Motor neuron (in vitro differentiated cells): Measurements from ENCODE around the gene MPP4. TPM values are rescaled to one million over a fixed set of nuclear protein-coding genes. Genes with fewer than 3 reads are reported as not detected.
A peak's percentile ranks its signal among the peaks of the same experiment; 100 is the strongest.
"Not testable (repeated sequence)": the region's sequence is repeated elsewhere in the genome, so short reads cannot be mapped to it uniquely, and the experiment has no call there.

ENCODE experiments used
- ATAC-seq, 8 experiments: fragments of 200-7000 bp; cut with Tn5 transposase; replicated peaks in 6 of 8; 2 replicates each; pipeline ENCODE4 v1.8.0; 2021; ENCODE audit warnings: mild to moderate bottlenecking in 8 of 8, moderate library complexity in 8 of 8
- H3K27ac ChIP-seq, 2 donors: fragments of 250-450 bp; sonication (Bioruptor Pico); 2 replicates each; pipeline ENCODE4 v1.9.0; 2021; ENCODE audit warnings: antibody characterized with exemption in 2 of 2, mild to moderate bottlenecking in 2 of 2, moderate library complexity in 1 of 2
- H3K4me1 ChIP-seq, 2 donors: fragments of 250-450 bp; sonication (Bioruptor Pico); replicated peaks in 1 of 2; 2 replicates each; pipeline ENCODE4 v1.6.1; 2021; ENCODE audit warnings: antibody characterized with exemption in 2 of 2, mild to moderate bottlenecking in 2 of 2, moderate library complexity in 1 of 2
- H3K4me3 ChIP-seq, 5 donors: fragments of 250-450 bp; sonication (Bioruptor Pico); 2 replicates each; pipeline ENCODE4 v1.9.0; 2021; ENCODE audit warnings: antibody characterized with exemption in 5 of 5, mild to moderate bottlenecking in 5 of 5, moderate library complexity in 4 of 5
- WGBS, 10 experiments: fragments of 450-650 bp; shearing (Covaris generic); methylation state at CpG; one replicate each; pipeline ENCODE4 v1.0.0; 2022; 5-methylcytosine and 5-hydroxymethylcytosine counted together
- in situ Hi-C, 9 experiments: fragments of 400-800 bp; cut with MboI; loops; one replicate each; pipeline ENCODE4 v1.15.0; 2021; ENCODE audit warnings: low sequenced_read_pairs in 9 of 9, low pct_unique_long_range_greater_than_20kb in 2 of 9; ENCODE audit not compliant: unreplicated experiment in 9 of 9
- total RNA-seq, 8 experiments: library from RNA; unstranded; fragments of 300-600 nt; gene quantifications; 2 replicates each; pipeline versions ENCODE4 v1.2.3 to v1.2.4, GENCODE V29; 2022

The MPP4 gene
- total RNA-seq, 8 experiments from 2014 or later, result 0.08 to 1.4 (median 0.33) TPM; not detected in 2

GRCh38 chr2:201701646-201702045 lies 3.2 kb upstream of the MPP4 start:
- no peak for ATAC-seq
- no peaks in the 10 kb centered on the region for H3K4me1 ChIP-seq
- no peak overlapping the region for H3K27ac ChIP-seq
- in situ Hi-C loops, result no loop called here
- WGBS, 10 experiments, result 67 to 100% (median 97%) methylated on average over 1 of the region's 1 CpG; no CpG with 5 or more reads in 2 of the 10 experiments
- no peak overlapping the region for H3K4me3 ChIP-seq

- Histone ChIP-seq H3K4me1 (no peaks in the 10 kb centered on the region), H3K4me3 (no peak overlapping the region), H3K27ac (no peak overlapping the region)
- in situ Hi-C loops, result no loop called here
- WGBS, 10 experiments, result 80 to 100% (median 100%) methylated on average over 1 of the region's 1 CpG; no CpG with 5 or more reads in 6 of the 10 experiments
- ATAC-seq, result no peak
These were observed 972 bp upstream of the MPP4 start for GRCh38 chr2:201699416-201699815.

GRCh38 chr2:201697899-201698298 lies 545 bp downstream of the MPP4 start:
- Histone ChIP-seq H3K27ac (no peak overlapping the region), H3K4me3 (no peak overlapping the region), H3K4me1 (no peaks in the 10 kb centered on the region)
- 0 to 94% (median 49%) methylated on average over 1 to 2 of the region's 2 CpGs; no CpG with 5 or more reads in 2 of the 10 experiments for WGBS, 10 experiments
- no peak for ATAC-seq
- in situ Hi-C loops, result no loop called here

GRCh38 chr2:201696151-201696659 lies 2.2 kb downstream of the MPP4 start:
- H3K4me1 ChIP-seq, result no peaks in the 10 kb centered on the region
- ATAC-seq, result peak in 7 of 8 experiments; percentile 24 to 84 (median 54)
- in situ Hi-C loops, result no loop called here
- H3K27ac ChIP-seq, result no peak overlapping the region
- 0 to 76% (median 48%) methylated on average over 1 to 5 of the region's 6 CpGs for WGBS, 10 experiments
- H3K4me3 ChIP-seq, result no peak overlapping the region

- 33 to 100% (median 66%) methylated on average over 1 to 3 of the region's 3 CpGs; no CpG with 5 or more reads in 2 of the 10 experiments for WGBS, 10 experiments
- H3K4me1 ChIP-seq, result no peaks in the 10 kb centered on the region
- in situ Hi-C loops, result no loop called here
- no peak for ATAC-seq
- H3K4me3 ChIP-seq, result no peak overlapping the region
- H3K27ac ChIP-seq, result no peak overlapping the region
These were observed 13.3 kb downstream of the MPP4 start for GRCh38 chr2:201685156-201685555.

GRCh38 chr2:201680743-201681142 lies 17.7 kb downstream of the MPP4 start:
- Histone ChIP-seq H3K4me3 (no peak overlapping the region), H3K4me1 (no peaks in the 10 kb centered on the region), H3K27ac (no peak overlapping the region)
- in situ Hi-C loops, result no loop called here
- WGBS, 10 experiments, result 40 to 60% (median 44%) methylated on average over 1 to 4 of the region's 9 CpGs; no CpG with 5 or more reads in 6 of the 10 experiments
- peak in 1 of 8 experiments; percentile 52 for ATAC-seq

- Histone ChIP-seq H3K27ac (no peak overlapping the region), H3K4me1 (no peaks in the 10 kb centered on the region), H3K4me3 (no peak overlapping the region)
- 38 to 100% (median 69%) methylated on average over 2 to 5 of the region's 6 CpGs; no CpG with 5 or more reads in 4 of the 10 experiments for WGBS, 10 experiments
- in situ Hi-C loops, result no loop called here
- ATAC-seq, result no peak
These were observed 20.0 kb downstream of the MPP4 start for GRCh38 chr2:201678401-201678800.

GRCh38 chr2:201675454-201675853 lies 23.0 kb downstream of the MPP4 start:
- Histone ChIP-seq H3K4me3 (no peak overlapping the region), H3K4me1 (no peaks in the 10 kb centered on the region), H3K27ac (no peak overlapping the region)
- WGBS, 10 experiments, result 33 to 90% (median 76%) methylated on average over 2 to 4 of the region's 4 CpGs; no CpG with 5 or more reads in 1 of the 10 experiments
- no peak for ATAC-seq
- in situ Hi-C loops, result no loop called here

- in situ Hi-C loops, result no loop called here
- Histone ChIP-seq H3K4me3 (no peak overlapping the region), H3K4me1 (no peaks in the 10 kb centered on the region), H3K27ac (no peak overlapping the region)
- WGBS, 10 experiments, result 50 to 89% (median 85%) methylated on average over 1 to 3 of the region's 3 CpGs; no CpG with 5 or more reads in 6 of the 10 experiments
- no peak for ATAC-seq
These were observed 23.6 kb downstream of the MPP4 start for GRCh38 chr2:201674794-201675193.

GRCh38 chr2:201674298-201674697 lies 24.1 kb downstream of the MPP4 start:
- no peak for ATAC-seq
- H3K4me3 ChIP-seq, result no peak overlapping the region
- H3K27ac ChIP-seq, result no peak overlapping the region
- H3K4me1 ChIP-seq, result no peaks in the 10 kb centered on the region
- in situ Hi-C loops, result no loop called here
- WGBS, 10 experiments, result 18 to 100% (median 80%) methylated on average over 1 to 3 of the region's 3 CpGs; no CpG with 5 or more reads in 3 of the 10 experiments

GRCh38 chr2:201673546-201673945 lies 24.9 kb downstream of the MPP4 start:
- ATAC-seq, result no peak
- Histone ChIP-seq H3K4me3 (no peak overlapping the region), H3K4me1 (no peaks in the 10 kb centered on the region), H3K27ac (no peak overlapping the region)
- 43 to 100% (median 61%) methylated on average over 1 to 2 of the region's 2 CpGs; no CpG with 5 or more reads in 4 of the 10 experiments for WGBS, 10 experiments
- in situ Hi-C loops, result no loop called here

- in situ Hi-C loops, ATAC-seq, H3K4me3 ChIP-seq, H3K4me1 ChIP-seq, H3K27ac ChIP-seq: not testable (repeated sequence)
- WGBS, 10 experiments, result 0 to 100% (median 60%) methylated on average over 1 to 2 of the region's 4 CpGs; no CpG with 5 or more reads in 2 of the 10 experiments
These were observed 27.2 kb downstream of the MPP4 start for GRCh38 chr2:201671205-201671604.

GRCh38 chr2:201669865-201670264 lies 28.6 kb downstream of the MPP4 start:
- Histone ChIP-seq H3K4me3 (no peak overlapping the region), H3K4me1 (no peaks in the 10 kb centered on the region), H3K27ac (no peak overlapping the region)
- no peak for ATAC-seq
- 80 to 100% (median 92%) methylated on average over 1 of the region's 1 CpG; no CpG with 5 or more reads in 2 of the 10 experiments for WGBS, 10 experiments
- in situ Hi-C loops, result no loop called here

GRCh38 chr2:201668402-201668910 lies 30.0 kb downstream of the MPP4 start:
- in situ Hi-C loops, result no loop called here
- H3K4me3 ChIP-seq, result no peak overlapping the region
- H3K4me1 ChIP-seq, result no peaks in the 10 kb centered on the region
- H3K27ac ChIP-seq, result no peak overlapping the region
- no peak for ATAC-seq
- 30 to 100% (median 75%) methylated on average over 1 to 3 of the region's 3 CpGs; no CpG with 5 or more reads in 3 of the 10 experiments for WGBS, 10 experiments
